ENCODE data around the gene KCNG4.

- TF ChIP-seq ZFP69B (tag by site-specific recombination; IDR thresholded peaks at IDR 0.05) = no peak
- no peak for TF ChIP-seq CTCF (tag by site-specific recombination; IDR thresholded peaks at IDR 0.05)
- no peak for TF ChIP-seq ZNF292 (tag by site-specific recombination; IDR thresholded peaks at IDR 0.05; ENCODE audit: borderline replicate concordance, low read depth)
- TF ChIP-seq INSM2 (tag by site-specific recombination; IDR thresholded peaks at IDR 0.05) = no peak
- TF ChIP-seq ZNF266 (tag by site-specific recombination; IDR thresholded peaks at IDR 0.05; ENCODE audit: low read depth) = no peak
Measured at GRCh38 chr16:84215531-84215930, 24.3 kb downstream of the KCNG4 start.

Measured in HEK293 (cell line).